Right lobe of liver (tissue), 6 donors: ENCODE data around the gene TMEM255A. TPM values are rescaled to one million over a fixed set of nuclear protein-coding genes. Genes with fewer than 3 reads are reported as not detected.

Source experiments
- ATAC-seq, 4 donors: fragments of 200-7000 bp; cut with Tn5 transposase; one replicate each; pipeline ENCODE4 v1.9.1; 2020; ENCODE audit warnings: mild to moderate bottlenecking in 4 of 4, moderate library complexity in 4 of 4
- DNase-seq, 3 donors: peaks; one replicate each; pipeline ENCODE4 v3.0.0-alpha.2; 2020
- H3K27ac ChIP-seq, 3 donors: fragments of 200-600 bp; one replicate each; pipeline ENCODE4 v1.8.0; 2022
- H3K27me3 ChIP-seq, 2 donors: fragments of 200-600 bp; one replicate each; pipeline ENCODE4 v1.8.0; 2022
- H3K36me3 ChIP-seq, 4 donors: fragments of 200-600 bp; sonication (generic) in 1 of 4; one replicate each; pipeline versions ENCODE4 v1.5.1 to v1.8.0; 2017 to 2022; ENCODE audit warnings: control low read depth in 1 of 4
- H3K4me1 ChIP-seq, 4 donors: fragments of 200-600 bp; sonication (generic) in 1 of 4; one replicate each; pipeline versions ENCODE4 v1.5.1 to v1.8.0; 2017 to 2022; ENCODE audit warnings: control low read depth in 1 of 4
- H3K4me3 ChIP-seq, 3 donors: fragments of 200-600 bp; one replicate each; pipeline ENCODE4 v1.8.0; 2022
- H3K9me3 ChIP-seq, 4 donors: fragments of 200-600 bp; sonication (generic) in 1 of 4; one replicate each; pipeline versions ENCODE4 v1.5.1 to v1.8.0; 2017 to 2022; ENCODE audit warnings: control low read depth in 1 of 4
- POLR2A ChIP-seq: fragments of 450-650 bp; IDR thresholded peaks from one replicate; pipeline ENCODE4 v1.6.1; 2017; ENCODE audit warnings: antibody characterized with exemption, mild to moderate bottlenecking
- WGBS: methylation state at CpG from one replicate; pipeline ENCODE4 v1.1.6; 2018; ENCODE audit warnings: low coverage, low lambda C conversion rate; ENCODE audit not compliant: insufficient coverage; ENCODE audit errors: missing lambda C conversion rate; 5-methylcytosine and 5-hydroxymethylcytosine counted together
- intact Hi-C, 2 donors: fragments of 100-400 bp; cut with DNase I; formaldehyde crosslinking; loops; one replicate each; pipeline versions ENCODE4 v1.11.2 to v1.14.1; 2022
- total RNA-seq, 6 experiments: library from RNA; depleted of rRNA in 2 of 6; stranded (reverse); fragments of >200 nt in 2 of 6; fragmentation: NEBNext Ultra II Directional in 3 of 6; extraction: Animal tissue kit (Norgen Biotek cat#: 25700) in 3 of 6; gene quantifications; one replicate each; pipeline versions ENCODE4 v1.1.0 to v1.2.4, GENCODE V29; 2016 to 2023
- TF ChIP-seq, protein P1 (sequence below), 4 donors: fragments of 200-600 bp in 3 of 4; fragments of 450-650 bp in 1 of 4; IDR thresholded peaks; one replicate each; pipeline versions ENCODE4 v1.5.1 to v1.8.0; 2016 to 2022; ENCODE audit warnings: antibody characterized with exemption in 4 of 4, mild to moderate bottlenecking in 2 of 4
- donor health status: DM: no; HTN: yes; CAD: no.
- donor health status: DM: no; HTN: no; CAD: no.
- donor health status: DM: no; HTN: no; CAD: no.
- donor health status: DM: no; HTN: yes; CAD: no.
- donor health status: DM: no; HTN: yes; CAD: no.

The TMEM255A gene
- total RNA-seq, 6 experiments from 2014 or later: 0.25 to 0.37 (median 0.33) TPM; not detected in 3

- no peaks in the 10 kb centered on the region for H3K27me3 ChIP-seq
- H3K9me3 ChIP-seq: no peaks in the 10 kb centered on the region
- no peak for DNase-seq
- TF ChIP-seq, protein P1, sequence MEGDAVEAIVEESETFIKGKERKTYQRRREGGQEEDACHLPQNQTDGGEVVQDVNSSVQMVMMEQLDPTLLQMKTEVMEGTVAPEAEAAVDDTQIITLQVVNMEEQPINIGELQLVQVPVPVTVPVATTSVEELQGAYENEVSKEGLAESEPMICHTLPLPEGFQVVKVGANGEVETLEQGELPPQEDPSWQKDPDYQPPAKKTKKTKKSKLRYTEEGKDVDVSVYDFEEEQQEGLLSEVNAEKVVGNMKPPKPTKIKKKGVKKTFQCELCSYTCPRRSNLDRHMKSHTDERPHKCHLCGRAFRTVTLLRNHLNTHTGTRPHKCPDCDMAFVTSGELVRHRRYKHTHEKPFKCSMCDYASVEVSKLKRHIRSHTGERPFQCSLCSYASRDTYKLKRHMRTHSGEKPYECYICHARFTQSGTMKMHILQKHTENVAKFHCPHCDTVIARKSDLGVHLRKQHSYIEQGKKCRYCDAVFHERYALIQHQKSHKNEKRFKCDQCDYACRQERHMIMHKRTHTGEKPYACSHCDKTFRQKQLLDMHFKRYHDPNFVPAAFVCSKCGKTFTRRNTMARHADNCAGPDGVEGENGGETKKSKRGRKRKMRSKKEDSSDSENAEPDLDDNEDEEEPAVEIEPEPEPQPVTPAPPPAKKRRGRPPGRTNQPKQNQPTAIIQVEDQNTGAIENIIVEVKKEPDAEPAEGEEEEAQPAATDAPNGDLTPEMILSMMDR (IDR thresholded peaks at IDR 0.05): no peak
- TF ChIP-seq POLR2A: no peak
- intact Hi-C loops: no loop called here
- ATAC-seq: no peak
- peaks cover 0 to 5% (median 0%) of the 10 kb centered on the region in 4 donors for H3K4me1 ChIP-seq
- 54% methylated on average over 2 of the region's 2 CpGs for WGBS
- H3K4me3 ChIP-seq: no peak overlapping the region
- no peaks in the 10 kb centered on the region for H3K36me3 ChIP-seq
- H3K27ac ChIP-seq: no peak overlapping the region
Measured at GRCh38 chrX:120274958-120275357, 36.3 kb downstream of the TMEM255A start.

- Histone ChIP-seq H3K9me3 (no peaks in the 10 kb centered on the region), H3K4me1 (peaks cover 0 to 13% (median 0%) of the 10 kb centered on the region in 4 donors), H3K4me3 (no peak overlapping the region), H3K27ac (no peak overlapping the region), H3K27me3 (no peaks in the 10 kb centered on the region), H3K36me3 (no peaks in the 10 kb centered on the region)
- 34% methylated on average over 2 of the region's 2 CpGs for WGBS
- ATAC-seq (no peak), DNase-seq (no peak)
- no peak for TF ChIP-seq POLR2A
- TF ChIP-seq, protein P1 (IDR thresholded peaks at IDR 0.05): no peak
- intact Hi-C loops: no loop called here
Measured at GRCh38 chrX:120274145-120274544, 37.1 kb downstream of the TMEM255A start.

GRCh38 chrX:120271218-120271617 is 40.0 kb downstream of the TMEM255A start:
- Histone ChIP-seq H3K27me3 (no peaks in the 10 kb centered on the region), H3K27ac (no peak overlapping the region), H3K4me3 (no peak overlapping the region), H3K4me1 (peaks cover 0 to 13% (median 0%) of the 10 kb centered on the region in 4 donors), H3K36me3 (no peaks in the 10 kb centered on the region), H3K9me3 (no peaks in the 10 kb centered on the region)
- WGBS: 28% methylated on average over 2 of the region's 2 CpGs
- TF ChIP-seq, protein P1 (IDR thresholded peaks at IDR 0.05): no peak
- TF ChIP-seq POLR2A: no peak
- intact Hi-C loops: no loop called here
- ATAC-seq (peak; percentile 89 to 95 (median 90)), DNase-seq (peak; percentile 44 to 72 (median 65))

DNA sequence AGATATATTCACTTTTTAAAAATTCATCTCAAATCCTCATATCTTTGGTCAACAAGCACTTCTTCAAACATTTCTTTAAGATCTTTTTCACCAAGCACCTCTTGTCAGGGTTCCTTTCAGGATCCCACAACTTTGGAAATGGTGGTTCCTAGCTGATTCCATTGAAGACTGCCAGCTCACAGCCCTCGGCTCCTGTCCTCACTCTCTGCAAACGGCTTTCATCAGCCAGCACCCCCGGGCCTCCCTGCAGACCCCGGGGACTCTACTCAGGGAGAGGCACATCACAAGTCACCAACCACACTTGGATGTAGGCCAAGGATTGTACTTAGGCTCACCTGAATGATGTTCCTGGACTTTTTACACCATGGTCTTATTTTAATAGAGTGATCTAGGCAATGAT is 40.7 kb downstream of the TMEM255A start:
- Histone ChIP-seq H3K36me3 (no peaks in the 10 kb centered on the region), H3K4me3 (no peak overlapping the region), H3K9me3 (no peaks in the 10 kb centered on the region), H3K27me3 (no peaks in the 10 kb centered on the region), H3K4me1 (peaks cover 0 to 13% (median 0%) of the 10 kb centered on the region in 4 donors), H3K27ac (no peak overlapping the region)
- 43% methylated on average over 4 of the region's 4 CpGs for WGBS
- ATAC-seq: no peak
- intact Hi-C loops: no loop called here
- TF ChIP-seq, protein P1 (IDR thresholded peaks at IDR 0.05): no peak
- TF ChIP-seq POLR2A: no peak
- DNase-seq: no peak
